HUES64 (cell line): ENCODE data around the gene RAET1G.
A peak's percentile ranks its signal among the peaks of the same experiment; 100 is the strongest.

Experiments used
- H3K27ac ChIP-seq: 2 replicates; pipeline ENCODE4 v1.7.0; 2013; ENCODE audit warnings: low read depth, low read length, inconsistent platforms
- H3K27me3 ChIP-seq: 2 replicates; pipeline ENCODE4 v1.6.1; 2013; ENCODE audit warnings: mild to moderate bottlenecking, low read length; ENCODE audit not compliant: insufficient read depth
- H3K36me3 ChIP-seq: 2 replicates; pipeline ENCODE4 v1.6.1; 2013; ENCODE audit warnings: mild to moderate bottlenecking, low read length; ENCODE audit not compliant: insufficient read depth
- H3K4me1 ChIP-seq: 2 replicates; pipeline ENCODE4 v1.6.1; 2013; ENCODE audit warnings: mild to moderate bottlenecking, low read length, moderate library complexity; ENCODE audit not compliant: insufficient read depth
- H3K4me3 ChIP-seq: 2 replicates; pipeline ENCODE4 v1.5.1; 2013; ENCODE audit warnings: mild to moderate bottlenecking, low read length, moderate library complexity
- H3K9ac ChIP-seq: 2 replicates; pipeline ENCODE4 v1.6.1; 2013; ENCODE audit warnings: mild to moderate bottlenecking, low read depth, low read length
- H3K9me3 ChIP-seq: 2 replicates; pipeline ENCODE4 v1.6.1; 2013; ENCODE audit warnings: low read depth, low read length; ENCODE audit not compliant: insufficient read depth
- WGBS: fragments of 150-250, 120-280 bp; methylation state at CpG from one replicate; pipeline ENCODE4 v1.1.7; 2013; ENCODE audit warnings: missing lambda C conversion rate; 5-methylcytosine and 5-hydroxymethylcytosine counted together

The RAET1G gene

DNA sequence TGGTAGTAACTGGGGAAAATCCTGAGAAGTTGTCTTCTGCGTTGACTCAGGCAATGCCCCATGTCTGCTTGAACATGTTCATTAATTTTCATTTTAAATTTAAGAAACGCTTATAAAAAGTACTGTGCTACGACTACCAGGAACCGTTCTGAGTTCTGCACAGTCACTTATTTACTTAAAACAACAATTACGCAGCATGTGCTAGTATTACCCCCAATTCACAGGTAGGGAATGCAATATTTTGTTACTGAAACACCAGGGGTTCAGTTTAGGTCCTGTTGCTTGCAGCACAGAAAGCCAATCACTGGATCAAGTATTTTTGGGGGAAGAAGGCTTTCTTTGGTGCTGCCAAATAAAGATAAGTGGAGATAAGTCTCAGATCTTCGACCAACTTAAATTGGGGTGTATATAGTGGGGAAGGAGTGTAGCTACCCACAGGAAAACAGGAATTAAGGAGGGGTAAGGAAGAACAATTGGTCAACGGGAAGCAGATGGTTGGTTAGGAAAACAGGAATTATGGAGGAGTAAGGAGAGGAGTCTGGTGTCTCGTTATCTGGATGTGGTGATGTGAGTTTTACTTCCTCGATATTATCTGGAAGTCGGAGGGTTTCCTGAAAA, 53.5 kb downstream of the RAET1G start:
- Histone ChIP-seq H3K27ac (no peak overlapping the region), H3K36me3 (no peaks in the 10 kb centered on the region), H3K9ac (no peak overlapping the region), H3K4me1 (peaks cover 7% of the 10 kb centered on the region; the same call in 1 of the 2 replicates), H3K9me3 (peaks cover 6% of the 10 kb centered on the region; the same call in 1 of the 2 replicates), H3K4me3 (no peak overlapping the region), H3K27me3 (no peaks in the 10 kb centered on the region; the same call in 1 of the 2 replicates)
- 95% methylated on average over 10 of the region's 10 CpGs for WGBS

DNA sequence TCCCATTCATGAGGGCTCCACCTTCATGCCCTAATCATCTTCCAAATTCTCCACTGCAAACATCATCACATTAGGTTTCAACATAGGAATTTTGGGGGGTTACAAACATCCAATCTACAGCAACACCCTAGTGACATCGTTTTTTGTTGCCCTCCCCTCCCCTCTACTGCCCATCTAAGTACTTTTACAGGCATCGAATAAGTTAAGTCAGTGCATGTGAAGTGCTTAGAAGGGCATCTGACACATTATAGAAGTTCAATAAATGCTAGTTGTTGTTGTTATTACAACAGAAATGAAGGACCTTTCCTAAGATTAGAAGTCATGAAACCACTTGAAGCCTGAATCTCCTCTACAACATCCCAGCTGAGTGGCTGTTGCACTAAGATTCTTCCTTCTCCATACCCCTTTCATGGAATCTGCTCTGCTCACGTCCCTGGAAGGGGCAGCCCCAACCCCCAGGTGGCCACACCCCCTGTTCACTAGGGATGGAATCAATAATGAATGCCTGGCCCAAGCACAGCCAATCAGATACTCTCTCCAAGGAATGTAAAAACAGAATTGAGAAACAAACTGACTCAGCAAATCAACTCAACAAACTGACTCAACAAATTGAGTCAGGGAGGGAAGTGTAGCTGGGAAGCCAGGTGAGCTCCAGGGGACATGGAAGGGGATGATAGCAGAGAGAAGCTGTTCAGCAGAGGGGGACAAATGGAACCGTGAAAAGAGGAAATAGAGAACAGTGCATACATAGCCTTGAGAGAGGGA, 54.9 kb downstream of the RAET1G start:
- H3K4me3 ChIP-seq = no peak overlapping the region
- peaks cover 7% of the 10 kb centered on the region; the same call in 1 of the 2 replicates for H3K4me1 ChIP-seq
- peaks cover 2% of the 10 kb centered on the region for H3K27me3 ChIP-seq
- no peak overlapping the region for H3K27ac ChIP-seq
- H3K9me3 ChIP-seq = peaks cover 6% of the 10 kb centered on the region; the same call in 1 of the 2 replicates
- H3K9ac ChIP-seq = 0 out of 2 replicates have a peak overlapping the region, but pooled peaks have one; percentile 35
- 55% methylated on average over 4 of the region's 4 CpGs for WGBS
- no peaks in the 10 kb centered on the region for H3K36me3 ChIP-seq
